Non-pigmented ciliary epithelial cell (primary cell): ENCODE data around the gene COL4A4.
"Not testable (repeated sequence)": the region's sequence is repeated elsewhere in the genome, so short reads cannot be mapped to it uniquely, and the experiment has no call there.

ENCODE experiments used
- DNase-seq: peaks from one replicate; pipeline ENCODE4 v3.0.0-alpha.2; 2010; ENCODE audit warnings: low read depth

The COL4A4 gene

GRCh38 chr2:227106845-227107759 is 56.9 kb downstream of the COL4A4 start:
- peak; percentile 28 for DNase-seq

- DNase-seq = no peak
Observed at GRCh38 chr2:227103583-227103982, 60.4 kb downstream of the COL4A4 start.

- no peak for DNase-seq
Observed at GRCh38 chr2:227099340-227099739, 64.7 kb downstream of the COL4A4 start.

- no peak for DNase-seq
Observed at GRCh38 chr2:227098162-227098515, 65.9 kb downstream of the COL4A4 start.

- no peak for DNase-seq
Observed at GRCh38 chr2:227097495-227098161, 66.4 kb downstream of the COL4A4 start.

GRCh38 chr2:227095346-227095745 is 68.7 kb downstream of the COL4A4 start:
- no peak for DNase-seq

- DNase-seq = no peak
Observed at GRCh38 chr2:227082286-227082685, 81.7 kb downstream of the COL4A4 start.

- DNase-seq = no peak
Observed at GRCh38 chr2:227079726-227080125, 84.3 kb downstream of the COL4A4 start.

- not testable (repeated sequence) for DNase-seq
Observed at GRCh38 chr2:227065065-227065464, 98.9 kb downstream of the COL4A4 start.

GRCh38 chr2:227058888-227059399 is 105.1 kb downstream of the COL4A4 start:
- no peak for DNase-seq

- no peak for DNase-seq
Observed at GRCh38 chr2:227057743-227058447, 106.1 kb downstream of the COL4A4 start.

- DNase-seq = no peak
Observed at GRCh38 chr2:227057060-227057459, 106.9 kb downstream of the COL4A4 start.

GRCh38 chr2:227054006-227054405 is 110.0 kb downstream of the COL4A4 start:
- no peak for DNase-seq

- DNase-seq = no peak
Observed at GRCh38 chr2:227052879-227053278, 111.1 kb downstream of the COL4A4 start.

GRCh38 chr2:227043981-227044380 is 120.0 kb downstream of the COL4A4 start:
- DNase-seq = no peak

- no peak for DNase-seq
Observed at GRCh38 chr2:227038550-227039189, 125.3 kb downstream of the COL4A4 start.

- no peak for DNase-seq
Observed at GRCh38 chr2:227036527-227036926, 127.5 kb downstream of the COL4A4 start.

- DNase-seq = no peak
Observed at GRCh38 chr2:227035711-227036367, 128.2 kb downstream of the COL4A4 start.

GRCh38 chr2:227033471-227034148 is 130.4 kb downstream of the COL4A4 start:
- no peak for DNase-seq

GRCh38 chr2:227031379-227031778 is 132.6 kb downstream of the COL4A4 start:
- no peak for DNase-seq

- DNase-seq = no peak
Observed at GRCh38 chr2:227030789-227031188, 133.2 kb downstream of the COL4A4 start.
